ENCODE data around the gene CFAP99.

GRCh38 chr4:2461246-2461960, 42.6 kb downstream of the CFAP99 start:
- TF ChIP-seq CTCF (IDR thresholded peaks at IDR 0.05) (no peak), POLR2A (IDR thresholded peaks at IDR 0.05) (no peak)

All from stomach (tissue), 4 donors.